Left cardiac atrium (tissue), 4 donors: ENCODE data around the gene PHF5A. TPM values are rescaled to one million over a fixed set of nuclear protein-coding genes. Genes with fewer than 3 reads are reported as not detected.
A peak's percentile ranks its signal among the peaks of the same experiment; 100 is the strongest.

Source experiments
- ATAC-seq, 2 donors: fragments of 200-7000 bp; cut with Tn5 transposase; one replicate each; pipeline ENCODE4 v1.9.1; 2020; ENCODE audit warnings: mild to moderate bottlenecking in 2 of 2, moderate library complexity in 2 of 2
- DNase-seq: peaks from one replicate; pipeline ENCODE4 v3.0.0-alpha.2; 2020
- intact Hi-C, 2 donors: fragments of 100-400 bp; cut with DNase I; formaldehyde crosslinking; loops; one replicate each; pipeline versions ENCODE4 v1.14.1 to v1.15.1; 2022 to 2023
- long read RNA-seq: library from polyadenylated mRNA; unstranded; transcript quantifications from one replicate; pipeline ENCODE4 v2.0.0, GENCODE V29; 2021
- total RNA-seq, 2 donors: library from RNA; stranded (reverse); fragmentation: NEBNext Ultra II Directional; extraction: Animal tissue kit (Norgen Biotek cat#: 25700); gene quantifications; one replicate each; pipeline ENCODE4 v1.2.1, GENCODE V29; 2021
- donor health status: DM: no; HTN: yes; CAD: no.
- donor health status: DM: no; HTN: yes; CAD: no; lungs with severe emphysema.
- donor health status: DM: yes; HTN: yes; CAD: no.
- donor health status: Dilated cardiomyopathy.

PHF5A gene, protein sequence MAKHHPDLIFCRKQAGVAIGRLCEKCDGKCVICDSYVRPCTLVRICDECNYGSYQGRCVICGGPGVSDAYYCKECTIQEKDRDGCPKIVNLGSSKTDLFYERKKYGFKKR
- total RNA-seq: 10 to 100 TPM; 22.8 to 28.1 TPM
- long read RNA-seq, partial matches to known transcripts: 0 of 3 reads
- long read RNA-seq, other reads (novel, unspliced or antisense): 2 of 3 reads

DNA sequence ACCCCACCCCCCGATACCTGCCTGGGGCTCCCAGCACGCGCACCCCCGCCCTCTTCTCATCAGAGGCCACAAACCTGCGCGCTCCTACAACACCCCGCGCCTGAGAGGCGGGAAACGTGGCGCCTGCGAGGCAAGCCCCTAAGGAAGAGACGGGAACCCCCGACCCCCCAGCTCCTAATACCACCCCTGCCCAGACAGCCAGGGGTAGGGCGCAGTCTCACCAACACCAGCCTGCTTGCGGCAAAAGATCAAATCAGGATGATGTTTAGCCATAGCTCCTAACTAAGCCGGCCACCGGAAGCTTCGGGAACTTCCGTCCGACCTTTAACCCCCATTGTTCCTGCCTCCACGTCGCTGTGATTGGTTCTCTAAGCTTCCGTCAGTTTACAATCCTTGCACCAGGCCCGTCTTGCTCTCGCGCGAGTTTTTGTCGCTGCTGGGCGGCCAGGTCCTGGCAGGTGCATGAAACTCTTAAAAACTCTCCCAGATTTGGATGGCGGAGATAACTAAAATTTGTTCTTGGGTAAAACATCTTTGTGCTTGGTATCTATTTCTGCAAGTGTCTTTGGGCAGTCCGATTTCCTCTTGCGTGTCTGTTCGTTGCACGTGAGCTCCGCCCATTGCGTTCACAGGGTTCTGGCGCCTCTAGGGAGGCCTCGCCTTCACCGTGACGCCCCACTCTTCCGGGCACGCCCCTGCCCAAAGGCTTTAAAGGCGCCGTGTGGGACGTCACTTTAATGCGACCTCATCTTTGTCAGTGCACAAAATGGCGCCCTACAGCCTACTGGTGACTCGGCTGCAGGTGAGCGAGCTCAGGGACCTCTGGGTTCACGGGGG, at the start of gene PHF5A, which contains the start of gene ACO2:
TSS of gene PHF5A (minus strand) at position 312 of the 837 bp plus-strand sequence. CDS start at position 273, 39 bp downstream.
TSS of gene ACO2 (plus strand) at position 737 of the 837 bp plus-strand sequence. CDS start at position 767, 30 bp downstream.
- intact Hi-C loops: no loop called here
- peak; percentile 98 for ATAC-seq
- DNase-seq: peak; percentile 98

DNA sequence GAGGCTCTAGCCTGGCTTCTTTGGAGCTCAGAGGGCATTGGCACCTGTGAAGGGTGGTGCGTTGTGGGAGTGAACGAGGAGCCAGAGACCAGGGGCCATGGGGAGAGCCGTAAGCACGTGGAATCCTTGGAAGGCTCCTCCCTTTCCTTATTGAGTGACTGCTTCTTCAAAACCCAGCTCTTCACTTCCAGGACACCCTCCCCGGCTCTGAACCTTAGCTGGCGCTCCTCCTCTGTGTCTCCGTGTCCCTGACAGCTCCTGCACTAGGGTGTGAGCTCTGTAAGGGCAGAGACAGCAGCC, 49.5 kb upstream of the PHF5A start:
- no peak for DNase-seq
- intact Hi-C loops: loop anchor here (5.0 kb wide), 3 partner anchors 46 to 116 kb away; no protein-coding TSS in a partner anchor
- ATAC-seq: no peak

DNA sequence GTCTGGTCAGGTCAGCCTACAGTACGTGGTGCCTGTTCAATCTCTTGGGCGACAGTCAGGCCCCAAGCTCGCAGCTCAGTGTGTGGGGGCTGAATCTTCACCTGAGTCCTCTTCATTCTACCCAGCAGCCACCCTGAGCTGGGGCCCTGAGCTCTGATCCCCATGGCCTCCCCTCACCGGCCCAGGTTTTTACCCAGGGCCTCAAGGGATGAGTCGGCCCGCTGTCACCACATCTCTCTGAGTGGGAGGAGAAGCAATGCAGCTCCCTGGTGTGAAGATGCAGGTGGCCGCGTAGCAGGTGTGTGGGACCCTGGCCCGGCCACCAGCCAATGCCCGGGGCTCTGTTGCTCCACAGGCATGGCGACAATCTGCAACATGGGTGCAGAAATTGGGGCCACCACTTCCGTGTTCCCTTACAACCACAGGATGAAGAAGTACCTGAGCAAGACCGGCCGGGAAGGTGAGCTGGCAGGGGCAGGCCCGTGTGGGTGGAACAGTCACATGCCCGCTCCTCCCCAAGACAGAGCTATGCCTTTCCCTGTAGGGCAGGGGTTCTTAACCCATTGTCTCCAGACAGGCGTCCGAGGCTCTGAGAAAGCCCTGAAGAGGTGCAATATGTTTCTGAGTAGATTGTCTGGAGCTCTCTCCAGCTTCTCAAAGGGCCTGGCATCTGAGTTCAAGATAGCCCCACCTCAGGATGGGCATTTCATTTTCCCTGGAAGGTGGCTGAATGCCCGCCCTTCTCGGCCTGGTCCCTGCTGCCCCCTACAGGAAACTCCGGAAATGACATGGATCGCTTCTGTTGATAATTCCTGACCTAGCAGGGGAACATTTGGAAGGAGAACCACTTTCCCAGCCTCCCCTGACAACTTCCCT, 48.9 kb upstream of the PHF5A start:
- intact Hi-C loops: loop anchor here (5.0 kb wide), 3 partner anchors 45 to 115 kb away; no protein-coding TSS in a partner anchor
- DNase-seq: peak; percentile 74
- peak; percentile 32 to 42 for ATAC-seq

DNA sequence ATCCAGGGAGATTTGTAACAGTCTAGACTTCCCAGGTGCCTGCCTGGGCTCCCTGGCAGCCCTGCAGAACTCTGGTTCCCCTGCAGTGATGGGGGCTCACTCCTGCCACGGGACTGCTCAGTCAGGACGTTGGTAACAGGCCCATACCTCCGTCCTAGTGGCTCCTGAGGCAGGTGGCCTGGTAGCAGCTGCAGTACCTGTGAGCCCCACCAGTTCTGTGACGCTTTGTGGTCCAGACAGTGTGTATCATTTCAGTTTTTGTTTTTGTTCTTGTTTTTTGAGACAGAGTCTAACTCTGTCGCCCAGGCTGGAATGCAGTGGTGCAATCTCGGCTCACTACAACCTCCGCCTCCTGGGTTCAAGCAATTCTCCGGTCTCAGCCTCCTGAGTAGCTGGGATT, 48.0 kb upstream of the PHF5A start:
- DNase-seq (no peak), ATAC-seq (no peak)
- intact Hi-C loops: loop anchor here (5.0 kb wide), 3 partner anchors 44 to 114 kb away; no protein-coding TSS in a partner anchor

DNA sequence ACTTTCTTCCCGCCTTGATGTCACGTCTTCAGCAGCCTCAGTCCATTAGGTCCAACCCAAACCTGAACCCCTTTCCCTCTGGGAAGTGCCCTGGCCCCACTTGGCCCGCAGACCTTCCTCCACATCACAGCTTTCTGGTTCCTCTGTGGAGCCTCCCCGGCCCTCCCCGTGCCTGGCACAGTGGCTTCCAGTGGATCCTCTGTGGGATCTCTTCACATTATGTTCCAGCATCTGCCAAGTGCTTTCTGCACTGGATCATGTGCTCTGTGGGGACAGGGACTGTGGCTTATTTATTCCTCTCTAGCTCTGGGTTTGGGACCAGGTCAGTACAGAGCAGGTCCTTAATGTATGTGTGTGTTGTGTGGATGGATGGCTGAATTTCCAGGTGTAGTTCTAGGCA, 44.9 kb upstream of the PHF5A start:
- DNase-seq (no peak), ATAC-seq (peak in 1 of 2 donors; percentile 6)
- intact Hi-C loops: no loop called here

DNA sequence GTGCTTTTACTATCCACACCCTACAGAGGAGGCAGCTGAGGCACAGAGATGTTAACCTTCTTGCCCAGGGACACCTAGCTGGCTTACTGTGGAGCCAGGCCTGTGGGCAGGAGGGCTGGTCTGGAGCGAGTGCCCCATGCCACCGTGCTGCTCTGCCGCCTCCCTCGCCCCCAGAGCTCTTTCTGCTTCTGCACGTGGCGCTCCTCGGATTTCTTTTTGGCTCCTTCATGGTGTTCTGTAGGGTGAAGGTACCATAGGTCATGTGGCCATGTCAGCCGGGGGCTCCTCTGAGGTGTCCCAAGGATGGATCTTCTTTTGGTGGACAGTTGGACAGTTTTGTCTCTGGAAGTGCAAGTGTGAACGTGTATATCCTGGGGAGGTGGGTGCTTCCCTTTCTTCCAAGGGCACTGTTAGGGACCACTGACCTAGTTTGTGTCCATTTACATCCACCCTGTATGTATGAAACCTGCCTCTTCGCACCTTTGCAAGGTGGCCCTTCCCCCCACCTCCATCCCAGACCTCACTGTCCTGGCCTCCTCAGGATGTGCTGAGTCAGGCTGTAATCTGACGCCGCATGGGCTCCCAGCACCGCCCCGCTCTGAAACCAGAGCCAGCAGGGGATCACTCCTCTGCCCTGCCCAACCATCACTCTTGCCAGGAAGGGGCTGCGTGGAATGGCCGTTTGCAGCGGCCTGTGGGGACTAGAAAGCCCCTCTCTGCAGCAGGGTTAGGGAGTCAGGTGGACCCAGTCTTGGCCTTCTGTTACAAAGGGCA, 44.1 kb upstream of the PHF5A start:
- intact Hi-C loops: no loop called here
- ATAC-seq (peak; percentile 70 to 84), DNase-seq (no peak)

DNA sequence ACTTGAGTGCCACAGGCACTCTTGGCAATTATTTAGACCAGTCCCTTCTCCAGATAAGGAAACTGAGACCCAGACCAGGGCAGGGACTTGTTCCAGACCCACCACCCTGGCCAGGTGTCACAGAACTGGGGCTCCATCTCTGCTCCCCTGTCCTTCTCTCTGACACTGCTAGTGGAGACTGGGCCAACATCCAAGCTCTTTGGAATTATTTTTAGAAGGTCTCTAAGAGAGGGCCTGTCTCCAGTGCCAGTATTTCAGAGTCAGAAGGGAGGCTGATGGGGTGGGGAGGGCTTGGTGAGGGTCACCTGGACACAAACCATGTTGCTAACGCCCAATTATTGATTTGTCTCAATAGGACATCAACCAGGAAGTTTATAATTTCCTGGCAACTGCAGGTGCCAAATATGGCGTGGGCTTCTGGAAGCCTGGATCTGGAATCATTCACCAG, 43.1 kb upstream of the PHF5A start:
- ATAC-seq (peak; percentile 40 to 58), DNase-seq (peak; percentile 30)
- intact Hi-C loops: no loop called here

DNA sequence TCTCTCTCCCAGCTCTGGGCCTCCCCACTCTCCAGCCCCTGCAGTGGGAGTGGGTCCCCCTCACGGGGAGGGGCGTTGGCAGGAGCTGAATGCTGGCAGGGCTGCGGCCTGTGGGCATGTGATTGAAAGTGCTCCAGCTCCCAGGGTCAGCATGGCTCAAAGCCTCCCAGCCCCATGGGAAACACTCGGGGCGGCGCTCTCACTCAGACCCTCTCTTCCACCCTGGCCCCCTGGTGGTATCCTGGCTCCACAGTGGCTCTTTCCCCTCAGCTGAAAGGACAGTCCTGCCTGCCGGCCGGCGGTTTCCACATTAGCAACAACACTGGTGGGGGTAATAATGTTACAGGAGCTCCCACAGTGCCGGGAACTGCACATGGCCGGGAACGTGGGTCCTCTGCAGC, 40.3 kb upstream of the PHF5A start:
- DNase-seq (peak; percentile 33), ATAC-seq (peak in 1 of 2 donors; percentile 56)
- intact Hi-C loops: no loop called here

DNA sequence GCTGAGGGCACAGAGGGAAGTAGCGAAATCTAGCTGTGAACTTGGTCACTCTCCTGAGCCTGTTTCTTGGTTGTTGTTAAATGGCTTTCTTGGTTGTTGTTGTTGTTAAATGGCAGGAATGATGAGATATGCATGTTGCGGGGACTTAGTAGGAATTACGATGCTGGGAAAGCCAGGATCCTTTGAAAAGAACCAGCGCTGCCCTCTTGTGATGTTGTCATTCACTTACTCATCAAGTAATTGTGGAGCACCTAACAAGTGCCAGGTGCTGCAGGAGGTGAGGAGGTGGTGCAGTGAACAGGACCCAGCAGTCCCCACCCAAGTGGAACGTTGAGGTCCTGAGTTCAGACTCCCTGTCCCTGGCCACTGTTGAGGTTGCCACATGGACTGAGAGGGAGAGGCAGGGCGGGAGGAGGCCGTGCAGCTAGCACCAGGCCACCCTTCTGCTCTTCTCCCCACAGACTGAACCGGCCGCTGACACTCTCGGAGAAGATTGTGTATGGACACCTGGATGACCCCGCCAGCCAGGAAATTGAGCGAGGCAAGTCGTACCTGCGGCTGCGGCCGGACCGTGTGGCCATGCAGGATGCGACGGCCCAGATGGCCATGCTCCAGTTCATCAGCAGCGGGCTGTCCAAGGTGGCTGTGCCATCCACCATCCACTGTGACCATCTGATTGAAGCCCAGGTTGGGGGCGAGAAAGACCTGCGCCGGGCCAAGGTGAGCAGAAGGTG, 39.0 kb upstream of the PHF5A start:
- intact Hi-C loops: no loop called here
- DNase-seq: no peak
- no peak for ATAC-seq

DNA sequence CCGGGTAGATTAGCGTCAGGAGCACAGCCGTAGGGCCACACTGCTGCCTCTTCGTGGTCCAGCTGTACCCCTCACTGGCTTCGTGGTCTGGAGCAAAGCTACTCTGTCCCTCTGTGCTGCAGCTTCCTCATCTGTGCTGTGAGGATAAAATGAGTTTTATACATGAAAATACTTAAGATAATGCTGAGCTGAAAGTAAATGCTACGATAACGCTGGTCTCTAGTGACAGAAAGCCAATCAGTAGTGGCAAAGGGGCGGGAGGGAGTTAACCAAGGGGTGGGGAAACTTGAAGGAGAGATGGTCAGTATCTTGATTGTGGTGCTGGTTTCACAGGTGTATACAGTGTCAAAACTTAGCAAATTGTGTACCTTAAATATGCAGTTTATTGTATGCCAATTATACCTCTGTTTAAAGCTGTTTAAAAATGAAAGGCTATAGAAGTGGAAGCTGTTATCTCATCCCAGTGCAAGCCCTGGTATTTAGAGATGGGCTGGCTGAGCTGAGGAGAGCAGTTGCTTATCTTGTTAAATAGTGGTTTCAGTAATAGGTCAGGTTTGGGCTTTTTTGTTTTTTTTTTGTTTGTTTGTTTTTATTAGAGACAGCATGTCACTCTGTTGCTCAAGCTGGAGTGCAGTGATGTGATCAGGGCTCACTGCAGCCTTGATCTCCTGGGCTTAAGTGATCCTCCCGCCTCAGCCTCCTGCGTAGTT, 37.2 kb upstream of the PHF5A start:
- DNase-seq: no peak
- no peak for ATAC-seq
- intact Hi-C loops: no loop called here

DNA sequence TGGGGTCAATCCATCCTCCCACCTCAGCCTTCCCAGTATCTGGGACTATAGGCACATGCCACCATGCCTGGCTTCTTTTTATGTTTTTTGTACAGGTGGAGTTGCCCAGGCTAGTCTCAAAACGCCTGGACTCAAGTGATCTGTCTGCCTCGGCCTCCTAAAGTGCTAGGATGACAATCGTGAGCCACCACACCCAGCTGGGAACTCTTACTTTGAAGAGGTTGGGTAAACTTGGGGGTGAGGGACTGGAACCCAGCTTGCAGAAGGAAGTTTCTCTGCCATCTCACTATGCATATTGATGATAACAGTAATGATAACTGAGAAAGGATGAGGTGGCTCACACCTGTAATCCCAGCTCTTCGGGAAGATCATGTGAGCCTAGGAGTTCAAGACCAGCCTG, 36.3 kb upstream of the PHF5A start:
- DNase-seq: no peak
- intact Hi-C loops: no loop called here
- ATAC-seq: no peak

DNA sequence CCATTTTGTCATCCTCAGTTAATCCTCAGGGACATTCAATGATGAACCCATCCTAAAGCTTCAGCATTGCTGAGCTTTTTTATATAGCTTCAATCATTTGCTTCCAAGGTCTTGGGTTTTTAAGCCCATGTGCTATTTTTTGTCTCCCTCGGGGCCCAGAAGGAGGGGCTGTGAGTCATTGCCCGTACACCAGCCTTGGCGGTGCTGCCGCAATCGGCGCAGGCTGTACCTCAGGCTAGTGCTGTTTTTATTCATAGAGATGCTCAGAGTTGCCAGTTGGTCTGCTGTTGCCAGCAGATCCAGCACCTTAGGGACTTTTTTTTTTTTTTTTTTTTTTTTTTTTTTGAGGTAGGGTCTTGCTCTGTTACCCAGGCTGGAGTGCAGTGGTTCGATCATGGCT, 35.9 kb upstream of the PHF5A start:
- intact Hi-C loops: no loop called here
- peak; percentile 62 to 74 for ATAC-seq
- DNase-seq: peak; percentile 64

DNA sequence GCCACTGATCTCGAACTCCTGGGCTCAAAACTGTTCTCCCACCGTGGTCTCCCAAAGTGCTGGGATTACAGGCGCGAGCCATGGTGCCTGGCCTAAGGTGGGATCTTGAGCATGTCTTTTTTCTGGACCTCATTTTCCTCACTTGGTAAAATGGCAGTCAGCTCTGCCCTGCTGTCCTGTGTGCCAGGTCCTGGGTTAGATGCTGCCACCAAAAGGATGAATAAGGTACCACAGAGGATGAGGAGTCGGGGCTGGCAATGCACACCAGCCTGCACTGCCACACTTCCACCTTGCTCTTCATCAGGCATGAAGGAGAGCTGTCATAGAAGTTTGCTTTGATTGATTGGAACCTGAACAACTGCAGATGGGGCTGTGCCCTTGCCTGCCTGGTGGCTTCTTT, 32.7 kb upstream of the PHF5A start:
- DNase-seq (no peak), ATAC-seq (no peak)
- intact Hi-C loops: no loop called here

DNA sequence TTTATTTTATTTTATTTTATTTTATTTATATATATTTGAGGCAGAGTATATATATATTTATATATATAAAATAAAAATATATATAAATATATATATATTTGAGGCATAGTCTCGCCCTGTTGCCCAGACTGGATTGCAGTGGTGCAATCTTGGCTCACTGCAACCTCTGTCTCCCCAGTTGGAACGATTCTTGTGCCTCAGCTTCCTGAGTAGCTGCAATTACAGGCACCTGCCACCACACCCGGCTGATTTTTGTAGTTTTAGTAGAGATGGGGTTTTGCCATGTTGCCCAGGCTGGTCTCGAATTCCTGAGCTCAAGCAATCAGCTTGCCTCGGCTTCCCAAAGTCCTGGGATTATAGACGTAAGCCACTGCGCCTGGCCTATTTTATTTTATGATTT, 31.8 kb upstream of the PHF5A start:
- DNase-seq: no peak
- intact Hi-C loops: no loop called here
- ATAC-seq: no peak

DNA sequence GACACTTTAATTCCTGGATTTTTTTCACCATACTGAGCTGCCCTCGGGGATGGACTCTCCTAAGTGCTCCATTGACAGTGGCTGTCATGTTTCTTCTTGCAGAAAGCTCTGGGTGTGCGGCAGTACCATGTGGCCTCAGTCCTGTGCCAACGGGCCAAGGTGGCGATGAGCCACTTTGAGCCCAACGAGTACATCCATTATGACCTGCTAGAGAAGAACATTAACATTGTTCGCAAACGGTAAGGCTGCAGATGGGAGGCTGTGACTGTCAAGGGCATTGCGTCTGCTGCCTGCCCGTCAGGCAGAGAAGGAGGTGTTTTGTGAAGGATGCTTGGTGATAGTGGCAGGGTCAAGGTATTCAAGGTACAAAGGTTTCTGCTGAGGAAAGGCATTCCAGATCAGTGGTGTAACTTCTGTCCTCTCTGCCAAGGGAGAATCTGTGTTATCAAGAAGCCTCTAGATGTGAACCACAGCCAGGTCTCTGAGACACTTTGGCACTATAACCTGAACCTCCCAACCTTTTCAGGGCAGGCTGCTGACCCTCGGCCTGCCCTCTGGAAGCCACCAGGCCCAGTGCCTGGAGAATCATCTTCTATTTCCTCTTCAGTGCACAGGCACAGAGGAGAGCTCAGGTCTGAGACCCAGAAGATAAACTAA, 31.3 kb upstream of the PHF5A start:
- ATAC-seq (peak in 1 of 2 donors; percentile 34), DNase-seq (no peak)
- intact Hi-C loops: no loop called here

DNA sequence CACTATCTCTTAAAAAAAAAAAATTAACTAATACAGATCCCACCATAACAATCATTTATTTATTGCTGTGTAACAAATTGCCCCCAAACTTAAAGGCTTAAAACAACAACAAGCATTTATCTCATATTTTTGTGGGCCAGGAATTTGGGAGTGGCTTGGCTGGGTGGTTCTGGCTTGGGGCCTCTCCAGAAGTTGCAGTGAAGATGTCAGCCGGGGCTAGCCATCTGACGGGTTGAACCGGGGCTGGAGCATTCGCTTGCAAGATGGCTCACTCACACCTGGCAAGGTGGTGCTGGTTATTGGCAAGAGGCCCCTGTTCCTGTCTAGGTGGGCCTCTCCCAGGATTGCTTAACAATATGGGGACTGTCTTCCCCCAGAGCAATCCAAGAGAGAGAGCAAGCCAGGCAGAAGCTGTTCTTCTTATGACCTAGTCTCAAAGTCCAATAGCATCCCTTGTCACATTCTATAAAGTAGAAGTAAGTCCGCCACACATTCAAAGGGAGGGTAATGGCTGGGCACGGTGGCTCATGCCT, 29.9 kb upstream of the PHF5A start:
- peak in 1 of 2 donors; percentile 46 for ATAC-seq
- intact Hi-C loops: no loop called here

More for the DNA sequence above, 29.9 kb upstream of the PHF5A start:
- DNase-seq: no peak
